Measurements from ENCODE around the gene DNAJC5.

Gene DNAJC5

GRCh38 chr20:63940071-63940471 is 45.1 kb downstream of the DNAJC5 start:
- no peak for DNase-seq (ENCODE audit: low read depth in 2 of 2)

DNA sequence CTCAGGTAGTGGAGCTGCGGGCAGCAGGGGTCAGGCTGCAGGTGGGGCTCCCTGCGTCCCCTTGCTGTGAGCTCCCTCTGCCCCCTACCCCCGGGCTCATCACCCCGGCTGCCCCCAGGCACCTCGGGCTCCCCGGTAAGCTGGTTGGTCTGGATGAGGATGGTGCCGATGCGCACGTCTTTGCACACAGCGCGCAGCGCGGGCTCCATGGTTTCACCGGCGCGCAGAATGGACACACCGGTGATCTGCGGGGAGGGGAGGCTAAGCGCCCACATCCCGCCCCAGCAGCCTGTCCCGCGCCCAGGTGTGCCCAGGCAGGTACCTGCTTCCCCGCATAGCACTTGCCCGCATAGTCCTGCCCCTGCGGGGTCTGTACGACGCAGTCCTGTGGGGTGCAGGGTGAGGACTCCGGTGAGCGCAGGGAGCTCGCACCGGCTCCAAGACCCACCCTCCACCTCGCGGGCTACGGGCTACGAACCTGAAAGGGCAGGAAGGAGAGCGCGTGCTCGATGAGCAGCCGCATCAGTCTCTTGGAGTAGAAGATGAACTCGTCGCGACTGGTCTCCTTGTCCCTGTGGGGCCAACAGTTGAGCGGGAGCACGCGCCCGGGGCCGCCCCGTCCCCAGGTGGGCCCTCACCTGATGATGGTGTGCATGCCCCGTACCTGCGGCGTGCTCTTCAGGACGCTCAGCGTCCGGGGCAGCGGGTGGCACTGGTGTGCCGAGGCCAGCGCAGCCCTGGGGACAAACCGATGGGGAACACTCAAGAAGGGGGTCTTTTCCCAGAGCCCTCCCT is 45.7 kb downstream of the DNAJC5 start:
- no peak for DNase-seq (ENCODE audit: low read depth in 2 of 2)

- DNase-seq (ENCODE audit: low read depth in 2 of 2) = peak; percentile 62 to 76
Measured at GRCh38 chr20:63941282-63942081, 46.6 kb downstream of the DNAJC5 start.

DNA sequence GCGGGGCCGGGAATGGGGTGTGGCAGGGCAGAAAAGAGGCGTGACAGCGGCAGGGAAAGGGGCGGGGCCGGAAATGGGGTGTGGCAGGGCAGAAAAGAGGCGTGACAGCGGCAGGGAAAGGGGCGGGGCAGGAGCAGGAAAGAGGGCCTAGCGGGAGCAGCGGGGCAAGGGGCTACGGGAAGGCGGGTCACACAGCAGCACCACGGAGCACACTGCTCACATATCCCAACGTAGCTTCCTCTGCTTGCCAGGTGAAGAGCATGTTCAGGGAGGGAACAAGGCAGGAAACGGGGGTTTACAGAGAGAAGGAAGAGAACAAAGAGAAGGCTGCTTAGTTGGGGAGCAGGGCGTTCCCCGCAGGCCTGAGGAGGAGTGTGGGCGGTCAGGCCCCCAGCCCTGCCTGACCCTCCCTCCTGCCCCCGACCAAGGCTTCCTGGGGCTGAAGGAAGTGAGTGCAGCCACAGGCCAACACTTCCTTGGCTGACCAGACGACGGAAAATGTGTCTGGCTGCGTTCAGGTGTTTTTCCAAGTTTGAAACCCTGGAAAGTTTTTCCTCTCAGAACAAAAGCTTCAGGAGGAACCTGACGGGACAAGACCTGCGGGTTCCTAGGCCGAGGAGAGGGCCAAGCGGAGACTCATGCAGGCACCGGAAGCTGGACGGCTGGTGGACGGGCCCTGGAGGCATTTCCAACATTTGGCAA is 47.5 kb downstream of the DNAJC5 start:
- DNase-seq (ENCODE audit: low read depth in 2 of 2) = peak in 1 of 2 donors; percentile 56

DNA sequence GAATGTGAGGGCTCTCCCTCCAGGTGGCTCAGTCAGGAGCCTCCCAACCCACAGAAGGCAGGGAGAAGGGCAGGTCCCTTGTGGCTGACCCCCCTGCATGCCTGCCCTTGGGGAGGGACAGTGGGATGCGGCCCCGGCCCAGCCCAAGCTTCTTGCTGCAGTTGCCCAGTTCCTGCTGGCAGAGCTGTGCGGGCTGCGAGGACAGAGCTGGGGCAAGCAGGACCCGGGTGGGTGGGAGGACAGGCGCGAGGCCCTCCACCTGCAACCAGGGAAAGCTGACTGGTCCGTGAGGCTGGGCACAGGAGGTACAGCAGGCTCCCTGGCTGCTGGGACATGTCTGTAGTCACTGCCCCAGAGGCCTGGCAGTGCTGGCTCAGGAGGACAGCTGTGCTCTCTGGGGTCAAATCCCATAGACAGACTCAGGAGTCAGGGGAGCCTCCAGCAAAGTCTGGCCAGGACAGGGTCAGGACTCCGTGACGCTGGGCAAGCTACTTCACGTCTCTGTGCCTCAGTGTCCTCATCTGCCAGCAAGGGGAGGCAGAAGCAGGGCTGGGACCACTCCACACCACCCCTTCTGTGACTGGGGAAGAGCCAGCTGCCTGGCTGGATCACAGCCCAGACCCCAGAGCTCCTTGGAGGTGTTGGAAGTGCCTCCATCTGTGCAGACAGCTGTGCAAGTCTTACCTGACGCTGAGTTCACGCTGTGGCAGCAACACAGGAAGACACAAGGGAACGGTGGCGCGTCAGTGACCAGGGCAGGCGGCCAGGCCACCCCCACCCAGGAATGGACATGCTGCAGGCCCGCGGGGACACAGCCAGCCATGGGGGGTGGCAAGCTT is 48.3 kb downstream of the DNAJC5 start:
- DNase-seq (ENCODE audit: low read depth in 2 of 2) = no peak

DNA sequence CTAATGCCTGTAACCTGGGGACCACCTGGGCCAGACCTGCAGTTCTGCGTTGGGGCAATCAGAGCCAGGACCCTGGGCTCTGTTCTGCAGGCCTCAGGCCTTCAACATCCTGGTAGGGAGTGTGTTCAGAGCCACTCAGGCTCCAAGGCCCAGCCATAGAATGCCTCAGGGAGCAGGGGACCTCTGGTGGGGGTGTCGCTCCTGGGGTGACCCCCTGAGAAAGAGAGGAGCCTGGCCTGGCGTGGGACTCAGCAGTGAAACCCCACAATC is 48.8 kb downstream of the DNAJC5 start:
- no peak for DNase-seq (ENCODE audit: low read depth in 2 of 2)

- no peak for DNase-seq (ENCODE audit: low read depth in 2 of 2)
Measured at GRCh38 chr20:63944078-63944941, 49.4 kb downstream of the DNAJC5 start.

- no peak for DNase-seq (ENCODE audit: low read depth in 2 of 2)
Measured at GRCh38 chr20:63945031-63945658, 50.2 kb downstream of the DNAJC5 start.

DNA sequence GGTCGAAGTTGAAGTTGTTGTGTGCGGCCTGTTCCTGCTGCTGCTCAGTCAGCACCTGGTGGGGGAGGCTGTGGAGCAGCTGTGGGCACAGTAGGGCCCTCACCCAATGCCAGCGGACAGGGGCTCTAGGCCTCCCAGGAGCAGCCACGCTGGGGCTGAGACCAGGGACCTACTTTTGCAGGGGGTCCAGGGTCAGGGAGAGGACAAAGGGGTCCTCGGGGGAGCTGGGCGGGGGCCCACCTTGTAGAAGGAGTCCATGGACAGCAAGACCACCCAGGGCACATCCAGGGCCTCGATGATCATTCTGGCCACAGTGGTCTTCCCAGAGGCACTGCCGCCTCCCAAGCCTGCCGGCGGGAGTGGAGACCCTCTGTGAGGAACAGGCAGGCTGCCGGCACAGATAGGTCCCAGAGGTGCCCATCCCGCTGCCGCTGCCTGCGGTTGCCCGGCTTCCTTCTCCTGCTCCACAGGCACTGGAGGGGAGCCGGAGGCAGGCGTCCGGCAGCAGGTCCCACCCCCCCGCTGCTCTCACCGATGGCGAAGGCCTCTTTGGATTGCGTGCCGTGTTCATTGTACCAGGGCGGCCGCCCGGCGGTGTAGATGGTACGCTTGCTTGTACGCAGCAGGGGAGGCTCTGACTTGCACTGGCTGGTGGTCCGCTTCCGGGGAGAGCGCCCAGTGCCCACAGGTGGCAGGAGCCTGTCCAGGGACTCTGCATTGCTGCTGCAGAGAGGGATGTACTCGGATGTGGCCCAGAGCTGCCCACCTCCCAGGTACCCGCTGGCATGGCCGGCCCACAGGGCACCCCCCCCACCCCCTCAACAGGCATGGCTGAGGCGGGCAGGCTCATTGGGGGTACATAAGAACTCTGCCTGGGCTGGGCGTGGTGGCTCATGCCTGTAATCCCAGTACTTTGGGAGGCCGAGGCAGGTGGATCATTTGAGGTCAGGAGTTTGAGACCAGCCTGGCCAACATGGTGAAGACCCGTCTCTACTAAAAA is 51.3 kb downstream of the DNAJC5 start:
- DNase-seq (ENCODE audit: low read depth in 2 of 2) = no peak

DNA sequence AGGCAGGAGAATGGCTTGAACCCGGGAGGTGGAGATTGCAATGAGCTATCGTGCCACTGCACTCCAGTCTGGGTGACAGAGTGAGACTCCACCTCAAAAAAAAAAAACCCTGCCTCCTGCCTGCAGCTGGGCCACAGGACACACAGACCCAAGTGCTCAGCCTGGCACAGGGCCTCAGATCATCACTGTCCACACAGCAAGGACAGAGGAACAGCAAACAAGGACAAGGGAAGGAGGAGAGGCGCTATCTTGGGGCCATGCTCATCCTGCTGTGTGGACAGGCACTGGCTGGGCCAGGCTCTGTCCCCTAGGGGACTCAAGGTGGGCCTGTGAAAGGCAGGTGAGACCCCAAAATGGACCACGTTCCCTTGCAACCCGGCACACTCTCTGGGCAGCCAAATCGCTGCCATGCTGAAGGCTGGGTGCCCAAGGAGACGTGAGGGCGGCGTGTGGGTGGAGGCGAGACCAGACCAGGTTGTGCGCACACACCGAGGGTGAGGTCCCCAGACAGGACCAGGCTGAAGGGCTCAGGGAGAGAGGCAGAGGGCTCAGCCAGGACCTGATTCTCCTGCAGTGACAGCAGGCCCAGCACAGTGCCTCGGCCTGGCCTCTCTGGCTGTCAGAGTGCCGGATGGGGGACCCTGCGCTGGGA is 52.2 kb downstream of the DNAJC5 start:
- DNase-seq (ENCODE audit: low read depth in 2 of 2) = no peak

- no peak for DNase-seq (ENCODE audit: low read depth in 2 of 2)
Measured at GRCh38 chr20:63947638-63948456, 52.9 kb downstream of the DNAJC5 start.

GRCh38 chr20:63950701-63951397 is 55.9 kb downstream of the DNAJC5 start:
- DNase-seq (ENCODE audit: low read depth in 2 of 2) = no peak

DNA sequence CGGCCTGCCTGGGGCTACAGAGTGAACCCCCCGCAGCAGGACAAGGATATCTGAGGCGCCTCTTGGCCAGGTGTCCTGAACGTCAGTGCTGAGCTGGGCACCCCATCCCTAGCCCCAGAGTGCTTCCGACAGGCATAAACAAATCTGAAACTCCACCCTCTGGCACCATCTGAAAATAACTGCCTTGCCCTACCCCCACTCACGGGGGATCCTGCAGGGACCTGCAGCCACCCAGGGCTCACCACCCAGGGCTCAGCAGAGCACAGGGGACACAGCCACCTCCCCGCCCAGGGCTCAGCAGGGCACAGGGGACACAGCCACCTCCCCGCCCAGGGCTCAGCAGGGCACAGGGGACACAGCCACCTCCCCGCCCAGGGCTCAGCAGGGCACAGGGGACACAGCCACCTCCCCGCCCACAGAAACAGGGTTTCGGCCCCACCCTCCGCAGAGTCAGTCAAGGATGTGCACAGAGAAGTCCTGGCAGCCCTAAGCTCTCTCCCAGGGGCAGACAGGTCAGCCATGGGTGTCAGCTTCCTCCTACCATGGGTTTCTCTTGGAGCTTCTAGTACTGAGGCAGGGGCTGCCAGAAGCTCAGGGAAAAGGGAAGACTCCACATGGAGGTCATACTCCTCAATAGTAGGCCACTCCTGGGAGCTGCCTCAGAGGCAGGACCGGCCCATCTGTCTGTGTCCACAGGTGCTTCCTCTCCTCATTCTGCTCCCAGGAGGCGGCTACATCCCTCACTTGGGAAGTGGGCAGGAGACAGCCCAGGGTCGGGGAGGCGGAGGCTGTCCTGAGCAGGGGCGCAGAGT is 56.7 kb downstream of the DNAJC5 start:
- DNase-seq (ENCODE audit: low read depth in 2 of 2) = no peak

DNA sequence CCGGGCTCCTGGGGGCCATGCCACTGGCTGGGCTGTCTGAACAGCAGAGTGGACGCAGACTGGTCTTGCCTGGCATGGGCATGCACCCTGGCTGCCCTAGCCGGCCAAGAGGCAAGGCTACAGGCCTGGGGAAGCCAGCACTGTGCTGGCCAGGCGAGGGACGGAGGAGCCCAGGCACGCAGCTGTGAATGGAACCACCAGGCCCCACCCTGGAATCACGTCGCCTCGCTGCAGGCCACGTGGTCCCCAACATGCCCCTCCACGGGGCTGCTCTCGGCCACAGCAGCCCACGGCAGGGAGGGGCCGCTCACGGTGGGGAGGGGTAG is 57.2 kb downstream of the DNAJC5 start:
- DNase-seq (ENCODE audit: low read depth in 2 of 2) = no peak

DNA sequence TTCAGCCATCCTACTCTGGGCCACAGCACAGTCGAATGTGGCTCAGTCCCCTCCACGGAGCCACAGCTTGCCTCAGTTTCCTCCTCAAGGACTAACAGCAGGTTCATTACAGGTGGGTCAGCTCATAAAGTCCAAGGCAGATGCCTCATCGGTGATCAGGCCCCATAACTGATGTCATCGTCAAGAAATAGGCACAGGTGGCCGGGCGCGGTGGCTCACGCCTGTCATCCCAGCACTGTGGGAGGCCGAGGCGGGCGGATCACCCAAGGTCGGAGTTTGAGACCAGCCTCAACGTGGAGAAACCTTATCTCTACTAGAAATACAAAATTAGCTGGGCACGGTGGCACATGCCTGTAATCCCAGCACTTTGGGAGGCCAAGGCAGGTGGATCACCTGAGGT is 57.8 kb downstream of the DNAJC5 start:
- DNase-seq (ENCODE audit: low read depth in 2 of 2) = no peak

GRCh38 chr20:63953764-63954429 is 59.0 kb downstream of the DNAJC5 start:
- no peak for DNase-seq (ENCODE audit: low read depth in 2 of 2)
